Stimulated activated CD8-positive, alpha-beta memory T cell treated with anti-CD3 and anti-CD28 coated beads, Interleukin-7, amount 100 ng/mL, for 48 hours (primary cell): ENCODE results near the gene DSCAM.
"Not testable (repeated sequence)": the region's sequence is repeated elsewhere in the genome, so short reads cannot be mapped to it uniquely, and the experiment has no call there.

ENCODE experiments used
- DNase-seq, 2 donors: peaks; one replicate each; pipeline ENCODE4 v3.0.0-alpha.2; 2020; ENCODE audit warnings: low read depth in 1 of 2; ENCODE audit errors: extremely low read depth in 1 of 2

DSCAM gene

GRCh38 chr21:40269239-40269638 is 577.7 kb downstream of the DSCAM start:
- DNase-seq: no peak

- DNase-seq: not testable (repeated sequence)
These were observed 588.5 kb downstream of the DSCAM start for GRCh38 chr21:40258456-40258855.

GRCh38 chr21:40257342-40257741 is 589.6 kb downstream of the DSCAM start:
- no peak for DNase-seq

- no peak for DNase-seq
These were observed 591.2 kb downstream of the DSCAM start for GRCh38 chr21:40255518-40256444.

- no peak for DNase-seq
These were observed 592.2 kb downstream of the DSCAM start for GRCh38 chr21:40254540-40255465.

- no peak for DNase-seq
These were observed 593.8 kb downstream of the DSCAM start for GRCh38 chr21:40253112-40253511.

- no peak for DNase-seq
These were observed 596.3 kb downstream of the DSCAM start for GRCh38 chr21:40250514-40251294.

- DNase-seq: no peak
These were observed 602.0 kb downstream of the DSCAM start for GRCh38 chr21:40244981-40245380.

- DNase-seq: no peak
These were observed 603.3 kb downstream of the DSCAM start for GRCh38 chr21:40243685-40244084.

GRCh38 chr21:40242586-40243265 is 604.2 kb downstream of the DSCAM start:
- DNase-seq: no peak

GRCh38 chr21:40235528-40235927 is 611.4 kb downstream of the DSCAM start:
- DNase-seq: no peak

GRCh38 chr21:40231979-40232378 is 615.0 kb downstream of the DSCAM start:
- DNase-seq: no peak

GRCh38 chr21:40227096-40227495 is 619.9 kb downstream of the DSCAM start:
- no peak for DNase-seq

GRCh38 chr21:40215941-40216340 is 631.0 kb downstream of the DSCAM start:
- no peak for DNase-seq

GRCh38 chr21:40210251-40210650 is 636.7 kb downstream of the DSCAM start:
- no peak for DNase-seq

- DNase-seq: no peak
These were observed 638.0 kb downstream of the DSCAM start for GRCh38 chr21:40208948-40209345.

- no peak for DNase-seq
These were observed 638.6 kb downstream of the DSCAM start for GRCh38 chr21:40208206-40208947.

- no peak for DNase-seq
These were observed 646.0 kb downstream of the DSCAM start for GRCh38 chr21:40200946-40201345.

- no peak for DNase-seq
These were observed 646.8 kb downstream of the DSCAM start for GRCh38 chr21:40200126-40200525.
